ENCODE results near the gene ARX.

Gene ARX

GRCh38 chrX:25002661-25003020 lies 13.1 kb downstream of the ARX start:
- no peaks in the 10 kb centered on the region; the same call in 1 of the 2 replicates for H3K27me3 ChIP-seq (replicated peaks; ENCODE audit: control insufficient read depth, insufficient read depth, low read length)
- no peak overlapping the region for H3K4me3 ChIP-seq (replicated peaks; ENCODE audit: low read depth, low read length)
- H3K36me3 ChIP-seq (ENCODE audit: control insufficient read depth, insufficient read depth, low read length), result no peaks in the 10 kb centered on the region
- no peak for DNase-seq (ENCODE audit: extremely low read depth, insufficient read length)
- no peak for TF ChIP-seq CTCF (IDR thresholded peaks at IDR 0.05; ENCODE audit: insufficient read depth, low read length, poor library complexity, severe bottlenecking)

GRCh38 chrX:25001808-25002660 lies 13.7 kb downstream of the ARX start:
- H3K27me3 ChIP-seq (replicated peaks; ENCODE audit: control insufficient read depth, insufficient read depth, low read length), result no peaks in the 10 kb centered on the region; the same call in 1 of the 2 replicates
- H3K4me3 ChIP-seq (replicated peaks; ENCODE audit: low read depth, low read length), result no peak overlapping the region
- no peak for TF ChIP-seq CTCF (IDR thresholded peaks at IDR 0.05; ENCODE audit: insufficient read depth, low read length, poor library complexity, severe bottlenecking)
- no peaks in the 10 kb centered on the region for H3K36me3 ChIP-seq (ENCODE audit: control insufficient read depth, insufficient read depth, low read length)
- no peak for DNase-seq (ENCODE audit: extremely low read depth, insufficient read length)

DNA sequence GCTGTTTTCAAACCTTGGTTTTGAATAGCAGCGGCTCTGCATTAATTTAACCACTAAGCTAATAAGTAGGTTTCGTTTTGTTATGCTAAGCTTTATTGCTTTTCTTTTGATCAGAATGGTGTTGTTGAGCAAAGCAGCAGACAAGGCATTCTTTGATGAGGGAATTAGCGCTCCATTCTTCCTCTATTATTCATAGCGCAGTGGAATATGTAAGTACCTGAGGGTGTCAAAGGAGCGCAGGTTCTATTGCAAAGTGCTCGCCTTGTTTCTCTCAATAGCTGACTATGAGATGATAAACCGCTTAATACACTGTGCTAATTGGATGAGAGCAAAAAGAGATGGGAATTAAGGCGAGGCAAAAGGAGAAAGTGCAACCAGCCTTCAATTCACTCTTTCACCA lies 16.3 kb downstream of the ARX start:
- H3K36me3 ChIP-seq (ENCODE audit: control insufficient read depth, insufficient read depth, low read length), result no peaks in the 10 kb centered on the region
- no peak for DNase-seq (ENCODE audit: extremely low read depth, insufficient read length)

DNA sequence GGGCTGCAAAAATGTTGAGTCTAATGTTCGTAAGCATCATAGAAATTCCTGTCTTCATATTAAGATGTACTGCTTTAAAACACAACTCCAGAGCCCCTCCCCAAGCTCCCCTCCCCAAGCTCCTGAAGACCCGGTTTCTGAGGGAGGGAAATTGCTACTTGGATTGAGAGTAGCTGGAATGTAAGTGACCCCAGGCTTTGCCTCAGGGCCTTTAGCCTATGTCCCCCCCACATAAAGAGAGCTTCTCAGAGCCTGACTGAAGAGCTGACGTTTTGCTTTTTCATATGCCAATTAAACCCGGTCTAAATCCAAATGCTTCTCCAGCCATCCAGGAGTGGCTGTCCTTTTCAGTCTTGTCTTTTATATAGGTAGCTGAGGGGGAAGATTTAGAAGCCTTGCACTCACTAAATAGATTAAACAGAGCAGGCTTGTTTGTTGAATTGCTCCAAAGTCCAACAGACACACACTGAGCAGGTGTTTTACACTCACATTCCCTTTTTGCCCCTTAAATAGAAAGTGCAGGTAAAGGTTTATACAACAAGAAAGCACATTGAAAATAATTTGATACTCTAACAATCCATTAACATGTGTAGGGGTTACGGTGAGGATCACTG lies 19.6 kb downstream of the ARX start:
- H3K4me3 ChIP-seq (replicated peaks; ENCODE audit: low read depth, low read length), result no peak overlapping the region
- DNase-seq (ENCODE audit: extremely low read depth, insufficient read length), result no peak
- no peaks in the 10 kb centered on the region for H3K36me3 ChIP-seq (ENCODE audit: control insufficient read depth, insufficient read depth, low read length)
- no peaks in the 10 kb centered on the region for H3K27me3 ChIP-seq (replicated peaks; ENCODE audit: control insufficient read depth, insufficient read depth, low read length)
- TF ChIP-seq CTCF (IDR thresholded peaks at IDR 0.05; ENCODE audit: insufficient read depth, low read length, poor library complexity, severe bottlenecking), result no peak

More for the DNA sequence above, 16.3 kb downstream of the ARX start:
- no peak for TF ChIP-seq CTCF (IDR thresholded peaks at IDR 0.05; ENCODE audit: insufficient read depth, low read length, poor library complexity, severe bottlenecking)
- H3K27me3 ChIP-seq (replicated peaks; ENCODE audit: control insufficient read depth, insufficient read depth, low read length), result no peaks in the 10 kb centered on the region; the same call in 1 of the 2 replicates
- no peak overlapping the region for H3K4me3 ChIP-seq (replicated peaks; ENCODE audit: low read depth, low read length)

DNA sequence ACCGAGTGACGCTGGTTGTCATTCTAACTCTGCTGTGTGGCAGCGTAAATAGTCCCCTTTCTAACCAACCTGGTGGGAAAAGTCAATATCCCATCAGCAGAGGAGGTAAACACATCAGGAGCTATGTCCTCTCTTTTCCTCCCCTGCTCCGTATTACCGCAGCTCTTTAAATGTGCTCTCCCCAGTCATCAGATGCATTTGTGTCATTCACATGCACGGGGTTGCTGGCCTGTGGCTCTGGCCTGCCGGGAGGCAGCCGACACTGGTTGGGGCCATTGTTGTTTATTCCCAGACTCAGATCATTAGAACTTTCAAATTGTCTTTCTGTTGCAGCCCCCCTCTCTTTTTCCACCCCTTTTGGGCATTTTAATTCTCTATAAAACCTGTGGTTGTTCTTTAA lies 21.9 kb downstream of the ARX start:
- Histone ChIP-seq H3K4me3 (replicated peaks; ENCODE audit: low read depth, low read length) (no peak overlapping the region), H3K27me3 (replicated peaks; ENCODE audit: control insufficient read depth, insufficient read depth, low read length) (no peaks in the 10 kb centered on the region), H3K36me3 (ENCODE audit: control insufficient read depth, insufficient read depth, low read length) (no peaks in the 10 kb centered on the region)
- TF ChIP-seq CTCF (IDR thresholded peaks at IDR 0.05; ENCODE audit: insufficient read depth, low read length, poor library complexity, severe bottlenecking), result no peak
- DNase-seq (ENCODE audit: extremely low read depth, insufficient read length), result no peak
